DOHH2 (cell line): ENCODE results near the gene GREB1L.
A peak's percentile ranks its signal among the peaks of the same experiment; 100 is the strongest.

Experiments
- H3F3A ChIP-seq: fragments of 200-600 bp; sonication (generic), shearing (Covaris generic); 2 replicates; pipeline ENCODE4 v1.6.0; 2016; ENCODE audit warnings: antibody characterized with exemption, mild to moderate bottlenecking; ENCODE audit not compliant: control insufficient read depth, insufficient read depth
- H3K27ac ChIP-seq: fragments of 200-600 bp; sonication (generic); 2 replicates; pipeline ENCODE4 v1.5.1; 2014; ENCODE audit warnings: low read depth, mild to moderate bottlenecking, low read length, moderate library complexity
- H3K27me3 ChIP-seq: fragments of 200-600 bp; sonication (generic); 2 replicates; pipeline ENCODE4 v1.6.1; 2014; ENCODE audit warnings: mild to moderate bottlenecking, low read length, mixed read lengths; ENCODE audit not compliant: control insufficient read depth
- H3K36me3 ChIP-seq: fragments of 200-600 bp; sonication (generic); 2 replicates; pipeline ENCODE4 v1.6.1; 2014; ENCODE audit warnings: mild to moderate bottlenecking, low read length, moderate library complexity, mixed read lengths; ENCODE audit not compliant: control insufficient read depth
- H3K4me1 ChIP-seq: fragments of 200-600 bp; sonication (generic); 2 replicates; pipeline ENCODE4 v1.6.1; 2014; ENCODE audit warnings: mild to moderate bottlenecking, low read length, mixed read lengths; ENCODE audit not compliant: control insufficient read depth
- H3K4me2 ChIP-seq: fragments of 200-600 bp; sonication (generic); 2 replicates; pipeline ENCODE4 v1.6.0; 2014; ENCODE audit warnings: mild to moderate bottlenecking, low read length, moderate library complexity
- H3K4me3 ChIP-seq: fragments of 200-600 bp; sonication (generic); 2 replicates; pipeline ENCODE4 v1.5.1; 2014; ENCODE audit warnings: mild to moderate bottlenecking, low read length, mixed read lengths
- H3K79me2 ChIP-seq: fragments of 200-600 bp; sonication (generic); 2 replicates; pipeline ENCODE4 v1.6.1; 2014; ENCODE audit warnings: mild to moderate bottlenecking, low read length, mixed read lengths; ENCODE audit not compliant: control insufficient read depth
- H3K9me2 ChIP-seq: fragments of 200-600 bp; sonication (generic); replicated peaks from 2 replicates; pipeline ENCODE4 v1.6.1; 2014; ENCODE audit warnings: mild to moderate bottlenecking, low read length, mixed read lengths; ENCODE audit not compliant: control insufficient read depth
- H3K9me3 ChIP-seq: fragments of 200-600 bp; sonication (generic); 2 replicates; pipeline ENCODE4 v1.6.1; 2014; ENCODE audit warnings: antibody characterized with exemption, low read length, mixed read lengths; ENCODE audit not compliant: control insufficient read depth, insufficient read depth
- H4K20me1 ChIP-seq: fragments of 200-600 bp; sonication (generic); 2 replicates; pipeline ENCODE4 v1.6.0; 2014; ENCODE audit warnings: low read depth, mild to moderate bottlenecking, antibody characterized with exemption, low read length, moderate library complexity; ENCODE audit not compliant: control insufficient read depth, insufficient read depth
- CTCF ChIP-seq: fragments of 200-600 bp; sonication (generic); IDR thresholded peaks from one replicate; pipeline ENCODE4 v1.5.1; 2014; ENCODE audit warnings: antibody characterized with exemption, mild to moderate bottlenecking, low read depth, low read length; ENCODE audit not compliant: poor library complexity, severe bottlenecking
- EZH2phosphoT487 ChIP-seq: fragments of 200-600 bp; sonication (generic); IDR thresholded peaks from 2 replicates; pipeline ENCODE4 v1.6.1; 2017; ENCODE audit warnings: borderline replicate concordance, mild to moderate bottlenecking, antibody characterized with exemption, low read length, moderate library complexity, mixed read lengths

The GREB1L gene

GRCh38 chr18:21242141-21242779 is at the start of gene GREB1L:
GREB1L (plus strand) TSS chr18:21242232; CDS start chr18:21383519, 141,287 bp downstream.
- H3K4me1 ChIP-seq, result no peaks in the 10 kb centered on the region
- no peaks in the 10 kb centered on the region for H4K20me1 ChIP-seq
- H3K36me3 ChIP-seq, result no peaks in the 10 kb centered on the region
- no peaks in the 10 kb centered on the region for H3K9me2 ChIP-seq
- no peak within 1 kb of the TSS for H3K27ac ChIP-seq
- H3K27me3 ChIP-seq, result no peaks in the 10 kb centered on the region
- H3K79me2 ChIP-seq, result no peaks in the 10 kb centered on the region
- no peak within 1 kb of the TSS for H3K4me2 ChIP-seq
- H3K9me3 ChIP-seq, result no peaks in the 10 kb centered on the region
- TF ChIP-seq EZH2phosphoT487 (no peak), CTCF (no peak)
- no peaks in the 10 kb centered on the region for H3F3A ChIP-seq
- H3K4me3 ChIP-seq, result no peak within 1 kb of the TSS

GRCh38 chr18:21192308-21192624 is 49.8 kb upstream of the GREB1L start:
- H3K4me3 ChIP-seq, result no peak overlapping the region
- no peaks in the 10 kb centered on the region for H3K36me3 ChIP-seq
- no peaks in the 10 kb centered on the region for H3K9me3 ChIP-seq
- no peak for TF ChIP-seq EZH2phosphoT487
- no peak for TF ChIP-seq CTCF
- no peak overlapping the region for H3K4me2 ChIP-seq
- no peaks in the 10 kb centered on the region for H3K27me3 ChIP-seq
- no peaks in the 10 kb centered on the region for H4K20me1 ChIP-seq
- no peaks in the 10 kb centered on the region for H3K4me1 ChIP-seq
- H3F3A ChIP-seq, result no peaks in the 10 kb centered on the region
- no peaks in the 10 kb centered on the region for H3K9me2 ChIP-seq
- H3K79me2 ChIP-seq, result no peaks in the 10 kb centered on the region
- H3K27ac ChIP-seq, result no peak overlapping the region

- Histone ChIP-seq H3K9me2 (no peaks in the 10 kb centered on the region), H3K4me3 (no peak overlapping the region), H3K27ac (no peak overlapping the region), H3K4me2 (no peak overlapping the region), H3K27me3 (no peaks in the 10 kb centered on the region), H4K20me1 (no peaks in the 10 kb centered on the region), H3K4me1 (no peaks in the 10 kb centered on the region), H3K79me2 (no peaks in the 10 kb centered on the region), H3K36me3 (no peaks in the 10 kb centered on the region), H3K9me3 (no peaks in the 10 kb centered on the region), H3F3A (no peaks in the 10 kb centered on the region)
- TF ChIP-seq EZH2phosphoT487, result no peak
- peak; percentile 73 for TF ChIP-seq CTCF
These were observed 46.9 kb upstream of the GREB1L start for GRCh38 chr18:21194871-21195771.
